Activated naive CD8-positive, alpha-beta T cell treated with anti-CD3 and anti-CD28 coated beads for 36 hours (primary cell): ENCODE results near the gene MPST. TPM values are rescaled to one million over a fixed set of nuclear protein-coding genes. Genes with fewer than 3 reads are reported as not detected.

Source experiments
- DNase-seq: peaks from one replicate; pipeline ENCODE4 v3.0.0; 2021
- H3K27ac Mint-ChIP-seq: one replicate; pipeline ENCODE4 v1.8.0; 2022; ENCODE audit warnings: mild to moderate bottlenecking, moderate library complexity, mixed read lengths
- H3K27me3 Mint-ChIP-seq: one replicate; pipeline ENCODE4 v1.8.0; 2022; ENCODE audit warnings: mild to moderate bottlenecking, mixed read lengths
- H3K36me3 Mint-ChIP-seq: one replicate; pipeline ENCODE4 v1.8.0; 2021; ENCODE audit warnings: mild to moderate bottlenecking, mixed read lengths
- H3K4me1 Mint-ChIP-seq: one replicate; pipeline ENCODE4 v1.8.0; 2021; ENCODE audit warnings: mixed read lengths
- H3K4me3 Mint-ChIP-seq: one replicate; pipeline ENCODE4 v1.8.0; 2022; ENCODE audit warnings: mild to moderate bottlenecking, moderate library complexity, mixed read lengths
- H3K9me3 Mint-ChIP-seq: one replicate; pipeline ENCODE4 v1.8.0; 2022; ENCODE audit warnings: mixed read lengths
- total RNA-seq, 2 experiments: library from RNA; stranded (reverse); gene quantifications; one replicate each; pipeline ENCODE4 v1.2.3, GENCODE V29; 2021

MPST gene
- total RNA-seq, 2 experiments from 2014 or later: 5.5 to 5.6 TPM

DNA sequence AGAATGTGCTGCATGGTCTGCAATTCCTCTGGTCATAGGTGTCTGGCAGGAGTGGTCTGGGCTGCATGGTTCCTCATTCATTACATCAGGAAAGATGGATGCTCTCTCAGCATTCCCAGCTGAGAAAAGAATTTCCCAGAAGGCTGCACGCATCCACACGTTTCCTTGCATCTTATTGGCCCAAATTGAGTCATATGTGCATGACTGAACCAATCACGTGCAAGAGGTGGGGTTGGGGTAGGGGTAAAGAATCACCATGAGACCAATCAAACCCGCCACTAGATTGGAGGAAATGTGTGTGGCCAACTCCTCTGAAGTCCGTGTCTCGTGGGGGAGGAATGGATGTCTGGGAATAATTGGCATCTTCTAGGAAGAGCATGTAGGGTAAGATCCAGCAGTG is 29.1 kb upstream of the MPST start:
- Mint-ChIP-seq H3K27me3 (peaks cover 21% of the 10 kb centered on the region), H3K4me1 (no peaks in the 10 kb centered on the region), H3K27ac (no peak overlapping the region), H3K36me3 (peaks cover 7% of the 10 kb centered on the region), H3K4me3 (no peak overlapping the region), H3K9me3 (peaks cover 9% of the 10 kb centered on the region)
- no peak for DNase-seq

- Mint-ChIP-seq H3K4me3 (no peak overlapping the region), H3K4me1 (no peaks in the 10 kb centered on the region), H3K9me3 (peaks cover 2% of the 10 kb centered on the region)
These were observed 28.3 kb upstream of the MPST start for GRCh38 chr22:36991206-36991605.

DNA sequence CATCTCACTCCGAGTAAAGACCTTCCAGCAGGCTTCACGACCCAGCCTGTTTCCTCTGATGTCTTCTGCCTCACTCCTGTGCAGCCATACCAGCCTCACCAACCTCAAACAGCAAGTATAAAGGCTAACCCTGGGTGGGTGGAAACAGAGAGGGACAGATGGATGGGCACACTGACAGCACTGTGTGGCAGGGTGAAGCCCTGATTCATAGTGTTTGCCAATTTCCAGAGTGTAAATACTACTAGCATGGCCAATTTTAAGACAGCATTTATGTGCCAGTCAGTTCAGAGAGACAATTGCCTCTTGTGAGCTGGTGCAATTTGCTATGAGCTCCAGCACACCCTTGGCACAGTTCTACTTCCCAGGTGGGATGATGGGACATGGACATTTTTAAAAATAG is 21.8 kb upstream of the MPST start:
- H3K4me1 Mint-ChIP-seq: no peaks in the 10 kb centered on the region
- H3K4me3 Mint-ChIP-seq: no peak overlapping the region

More at GRCh38 chr22:36991206-36991605, 28.3 kb upstream of the MPST start:
- Mint-ChIP-seq H3K27me3 (peaks cover 21% of the 10 kb centered on the region), H3K36me3 (peaks cover 1% of the 10 kb centered on the region), H3K27ac (no peak overlapping the region)
- no peak for DNase-seq

GRCh38 chr22:36998620-36999351 is 20.8 kb upstream of the MPST start:
- H3K36me3 Mint-ChIP-seq: no peaks in the 10 kb centered on the region
- H3K9me3 Mint-ChIP-seq: no peaks in the 10 kb centered on the region
- no peak overlapping the region for H3K4me3 Mint-ChIP-seq
- no peak for DNase-seq
- H3K27me3 Mint-ChIP-seq: no peaks in the 10 kb centered on the region
- H3K4me1 Mint-ChIP-seq: no peaks in the 10 kb centered on the region
- H3K27ac Mint-ChIP-seq: no peak overlapping the region

More for the DNA sequence above, 21.8 kb upstream of the MPST start:
- no peak for DNase-seq
- Mint-ChIP-seq H3K36me3 (no peaks in the 10 kb centered on the region), H3K27me3 (no peaks in the 10 kb centered on the region), H3K9me3 (no peaks in the 10 kb centered on the region), H3K27ac (no peak overlapping the region)

DNA sequence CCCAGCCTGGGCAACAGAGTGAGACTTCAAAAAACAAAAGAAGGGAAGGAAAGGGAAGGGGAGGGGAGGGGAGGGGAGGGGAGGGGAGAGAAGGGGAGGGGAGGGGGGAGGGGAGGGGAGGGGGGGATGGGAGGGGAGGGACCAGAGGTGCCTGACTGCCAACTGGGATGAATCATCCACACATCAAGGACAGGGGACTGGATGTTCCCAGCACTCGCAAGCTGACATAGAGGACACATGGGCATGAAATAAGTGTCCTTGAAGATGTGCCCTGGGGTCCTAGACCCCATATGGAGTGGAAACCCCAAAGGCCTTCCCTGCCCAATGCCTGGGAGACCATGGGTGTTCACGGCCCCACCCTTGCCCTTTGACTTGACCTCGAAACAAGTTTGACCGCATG is 20.1 kb upstream of the MPST start:
- no peaks in the 10 kb centered on the region for H3K9me3 Mint-ChIP-seq
- H3K4me1 Mint-ChIP-seq: no peaks in the 10 kb centered on the region
- DNase-seq: no peak
- no peak overlapping the region for H3K4me3 Mint-ChIP-seq
- H3K36me3 Mint-ChIP-seq: no peaks in the 10 kb centered on the region
- H3K27ac Mint-ChIP-seq: no peak overlapping the region
- no peaks in the 10 kb centered on the region for H3K27me3 Mint-ChIP-seq

- Mint-ChIP-seq H3K4me3 (no peak overlapping the region), H3K27me3 (no peaks in the 10 kb centered on the region), H3K36me3 (no peaks in the 10 kb centered on the region), H3K27ac (no peak overlapping the region), H3K9me3 (no peaks in the 10 kb centered on the region), H3K4me1 (no peaks in the 10 kb centered on the region)
- DNase-seq: no peak
These were observed 18.6 kb upstream of the MPST start for GRCh38 chr22:37000676-37001534.

GRCh38 chr22:37001826-37002225 is 17.7 kb upstream of the MPST start:
- H3K4me3 Mint-ChIP-seq: no peak overlapping the region
- H3K9me3 Mint-ChIP-seq: no peaks in the 10 kb centered on the region
- H3K27me3 Mint-ChIP-seq: no peaks in the 10 kb centered on the region
- no peak for DNase-seq
- H3K36me3 Mint-ChIP-seq: no peaks in the 10 kb centered on the region
- no peak overlapping the region for H3K27ac Mint-ChIP-seq
- no peaks in the 10 kb centered on the region for H3K4me1 Mint-ChIP-seq

GRCh38 chr22:37002633-37003032 is 16.9 kb upstream of the MPST start:
- no peaks in the 10 kb centered on the region for H3K4me1 Mint-ChIP-seq
- H3K9me3 Mint-ChIP-seq: no peaks in the 10 kb centered on the region
- H3K36me3 Mint-ChIP-seq: no peaks in the 10 kb centered on the region
- no peak overlapping the region for H3K27ac Mint-ChIP-seq
- DNase-seq: no peak
- H3K4me3 Mint-ChIP-seq: no peak overlapping the region
- no peaks in the 10 kb centered on the region for H3K27me3 Mint-ChIP-seq

GRCh38 chr22:37007651-37008050 is 11.9 kb upstream of the MPST start:
- Mint-ChIP-seq H3K9me3 (no peaks in the 10 kb centered on the region), H3K27ac (no peak overlapping the region), H3K4me3 (no peak overlapping the region), H3K27me3 (peaks cover 9% of the 10 kb centered on the region), H3K4me1 (no peaks in the 10 kb centered on the region), H3K36me3 (no peaks in the 10 kb centered on the region)
- no peak for DNase-seq

GRCh38 chr22:37008365-37008764 is 11.2 kb upstream of the MPST start:
- H3K36me3 Mint-ChIP-seq: no peaks in the 10 kb centered on the region
- no peaks in the 10 kb centered on the region for H3K4me1 Mint-ChIP-seq
- no peak overlapping the region for H3K4me3 Mint-ChIP-seq
- DNase-seq: no peak
- H3K27me3 Mint-ChIP-seq: peaks cover 9% of the 10 kb centered on the region
- H3K27ac Mint-ChIP-seq: no peak overlapping the region
- no peaks in the 10 kb centered on the region for H3K9me3 Mint-ChIP-seq

DNA sequence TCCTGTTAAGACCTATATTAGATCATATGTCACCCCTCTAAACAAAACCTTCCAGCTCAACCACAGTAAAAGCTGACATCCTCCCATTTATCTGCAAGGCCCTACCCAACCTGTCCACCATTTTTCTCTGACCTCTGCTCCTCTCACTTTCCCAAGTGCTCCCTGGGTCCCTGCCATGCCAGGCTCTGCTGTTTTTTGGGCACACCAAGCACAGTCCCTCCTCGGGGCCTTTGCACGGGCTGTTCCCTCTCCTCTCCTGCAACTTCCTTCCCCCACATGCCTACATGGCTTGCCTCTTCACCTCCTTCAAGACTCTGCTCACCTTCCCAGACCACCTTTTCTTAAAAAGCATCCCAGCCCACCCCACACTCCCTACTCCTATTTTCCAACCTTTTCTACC is 10.1 kb upstream of the MPST start:
- no peak for DNase-seq
- peaks cover 9% of the 10 kb centered on the region for H3K27me3 Mint-ChIP-seq
- no peak overlapping the region for H3K4me3 Mint-ChIP-seq
- no peaks in the 10 kb centered on the region for H3K9me3 Mint-ChIP-seq
- H3K36me3 Mint-ChIP-seq: no peaks in the 10 kb centered on the region
- H3K27ac Mint-ChIP-seq: no peak overlapping the region
- no peaks in the 10 kb centered on the region for H3K4me1 Mint-ChIP-seq

DNA sequence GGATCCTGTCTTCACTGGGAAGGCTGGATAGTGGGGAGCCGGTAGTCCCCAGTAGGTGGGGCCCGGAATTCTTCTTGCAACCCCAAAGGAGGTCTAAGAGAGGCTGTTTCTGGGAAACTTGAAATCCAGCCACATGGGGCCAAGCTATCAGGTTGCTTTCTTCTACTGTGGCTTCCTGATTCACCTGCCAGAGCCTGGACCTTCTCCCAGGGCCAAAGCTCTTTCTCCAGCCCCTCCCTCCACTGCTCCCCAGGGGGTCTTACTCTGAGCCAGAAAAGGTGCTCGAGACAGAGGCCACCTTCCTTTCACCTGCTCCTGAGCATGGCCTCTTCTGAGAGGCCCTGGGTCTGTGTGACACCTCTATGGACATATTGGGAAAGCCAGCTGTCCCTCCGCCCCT is 9.4 kb upstream of the MPST start:
- no peaks in the 10 kb centered on the region for H3K36me3 Mint-ChIP-seq
- peaks cover 10% of the 10 kb centered on the region for H3K27me3 Mint-ChIP-seq
- H3K27ac Mint-ChIP-seq: no peak overlapping the region
- H3K4me1 Mint-ChIP-seq: no peaks in the 10 kb centered on the region
- no peak overlapping the region for H3K4me3 Mint-ChIP-seq
- DNase-seq: no peak
- no peaks in the 10 kb centered on the region for H3K9me3 Mint-ChIP-seq

- H3K27me3 Mint-ChIP-seq: peaks cover 13% of the 10 kb centered on the region
- no peak overlapping the region for H3K27ac Mint-ChIP-seq
- no peaks in the 10 kb centered on the region for H3K36me3 Mint-ChIP-seq
- no peaks in the 10 kb centered on the region for H3K9me3 Mint-ChIP-seq
- H3K4me1 Mint-ChIP-seq: no peaks in the 10 kb centered on the region
- DNase-seq: no peak
- H3K4me3 Mint-ChIP-seq: no peak overlapping the region
These were observed 8.6 kb upstream of the MPST start for GRCh38 chr22:37010976-37011375.

DNA sequence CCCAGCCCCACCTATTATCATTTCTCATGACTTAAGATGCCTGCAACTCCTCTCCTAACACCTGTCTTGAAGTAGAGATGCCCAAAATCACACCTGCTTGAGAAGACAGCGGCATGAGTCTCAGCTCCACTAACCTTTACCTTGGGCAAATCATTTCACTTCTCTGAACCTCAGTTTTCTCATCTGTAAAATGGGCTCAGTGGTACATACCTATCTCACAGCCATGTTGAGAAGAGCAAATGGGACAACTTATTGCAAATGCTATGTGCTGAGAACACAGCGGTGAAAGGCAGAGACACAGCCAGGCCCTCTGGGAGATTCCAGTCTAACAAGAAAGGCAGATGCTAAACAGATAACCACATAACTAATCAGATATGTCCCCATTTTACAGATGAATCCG is 8.1 kb upstream of the MPST start:
- no peak for DNase-seq
- no peak overlapping the region for H3K4me3 Mint-ChIP-seq
- no peak overlapping the region for H3K27ac Mint-ChIP-seq
- no peaks in the 10 kb centered on the region for H3K36me3 Mint-ChIP-seq
- peaks cover 13% of the 10 kb centered on the region for H3K27me3 Mint-ChIP-seq
- no peaks in the 10 kb centered on the region for H3K9me3 Mint-ChIP-seq
- no peaks in the 10 kb centered on the region for H3K4me1 Mint-ChIP-seq

GRCh38 chr22:37012262-37012904 is 7.2 kb upstream of the MPST start:
- Mint-ChIP-seq H3K27ac (no peak overlapping the region), H3K4me1 (no peaks in the 10 kb centered on the region)

More at GRCh38 chr22:37012262-37012904, 7.2 kb upstream of the MPST start:
- H3K4me3 Mint-ChIP-seq: no peak overlapping the region
- H3K36me3 Mint-ChIP-seq: no peaks in the 10 kb centered on the region
- H3K9me3 Mint-ChIP-seq: no peaks in the 10 kb centered on the region
- H3K27me3 Mint-ChIP-seq: peaks cover 16% of the 10 kb centered on the region
- DNase-seq: no peak
